ENCODE measurements around the gene SHANK3.
"Not testable (repeated sequence)": the region's sequence is repeated elsewhere in the genome, so short reads cannot be mapped to it uniquely, and the experiment has no call there.

SHANK3 gene

GRCh38 chr22:50656122-50657070 is 16.2 kb upstream of the SHANK3 start:
- DNase-seq (ENCODE audit: low read depth): no peak
- no peak for TF ChIP-seq CTCF (IDR thresholded peaks at IDR 0.05; ENCODE audit: control insufficient read depth, insufficient read depth, low read depth, low read length, missing control alignments)
- no peak overlapping the region for H3K4me3 ChIP-seq (ENCODE audit: control insufficient read depth, low read depth, low read length)

- TF ChIP-seq CTCF (IDR thresholded peaks at IDR 0.05; ENCODE audit: control insufficient read depth, insufficient read depth, low read depth, low read length, missing control alignments): no peak
- no peak overlapping the region for H3K4me3 ChIP-seq (ENCODE audit: control insufficient read depth, low read depth, low read length)
- no peak for DNase-seq (ENCODE audit: low read depth)
Observed at GRCh38 chr22:50657925-50658324, 14.7 kb upstream of the SHANK3 start.

GRCh38 chr22:50659711-50660110 is 12.9 kb upstream of the SHANK3 start:
- not testable (repeated sequence) for DNase-seq (ENCODE audit: low read depth); H3K4me3 ChIP-seq (ENCODE audit: control insufficient read depth, low read depth, low read length)

GRCh38 chr22:50660306-50660705 is 12.3 kb upstream of the SHANK3 start:
- TF ChIP-seq CTCF (IDR thresholded peaks at IDR 0.05; ENCODE audit: control insufficient read depth, insufficient read depth, low read depth, low read length, missing control alignments): no peak
- DNase-seq (ENCODE audit: low read depth): no peak
- H3K4me3 ChIP-seq (ENCODE audit: control insufficient read depth, low read depth, low read length): no peak overlapping the region

- DNase-seq (ENCODE audit: low read depth): no peak
- H3K4me3 ChIP-seq (ENCODE audit: control insufficient read depth, low read depth, low read length): no peak overlapping the region
- TF ChIP-seq CTCF (IDR thresholded peaks at IDR 0.05; ENCODE audit: control insufficient read depth, insufficient read depth, low read depth, low read length, missing control alignments): no peak
Observed at GRCh38 chr22:50665212-50665611, 7.4 kb upstream of the SHANK3 start.

- DNase-seq (ENCODE audit: low read depth): no peak
- H3K4me3 ChIP-seq (ENCODE audit: control insufficient read depth, low read depth, low read length): no peak overlapping the region
- TF ChIP-seq CTCF (IDR thresholded peaks at IDR 0.05; ENCODE audit: control insufficient read depth, insufficient read depth, low read depth, low read length, missing control alignments): no peak
Observed at GRCh38 chr22:50665738-50666137, 6.9 kb upstream of the SHANK3 start.

GRCh38 chr22:50670513-50670912 is 2.1 kb upstream of the SHANK3 start:
- DNase-seq (ENCODE audit: low read depth): no peak
- no peak for TF ChIP-seq CTCF (IDR thresholded peaks at IDR 0.05; ENCODE audit: control insufficient read depth, insufficient read depth, low read depth, low read length, missing control alignments)
- H3K4me3 ChIP-seq (ENCODE audit: control insufficient read depth, low read depth, low read length): no peak overlapping the region
